Measurements from ENCODE around the gene NEMP2.

- TF ChIP-seq TAF1 (conservative IDR thresholded peaks at IDR 0.05) (no peak), YY1 (IDR thresholded peaks at IDR 0.05) (no peak), FOXA1 (IDR thresholded peaks at IDR 0.05) (no peak), GABPA (IDR thresholded peaks at IDR 0.05 in 1 of 2, conservative IDR thresholded peaks at IDR 0.05 in 1 of 2) (no peak), ATF3 (IDR thresholded peaks at IDR 0.05) (no peak)
- TF ChIP-seq, protein P1, sequence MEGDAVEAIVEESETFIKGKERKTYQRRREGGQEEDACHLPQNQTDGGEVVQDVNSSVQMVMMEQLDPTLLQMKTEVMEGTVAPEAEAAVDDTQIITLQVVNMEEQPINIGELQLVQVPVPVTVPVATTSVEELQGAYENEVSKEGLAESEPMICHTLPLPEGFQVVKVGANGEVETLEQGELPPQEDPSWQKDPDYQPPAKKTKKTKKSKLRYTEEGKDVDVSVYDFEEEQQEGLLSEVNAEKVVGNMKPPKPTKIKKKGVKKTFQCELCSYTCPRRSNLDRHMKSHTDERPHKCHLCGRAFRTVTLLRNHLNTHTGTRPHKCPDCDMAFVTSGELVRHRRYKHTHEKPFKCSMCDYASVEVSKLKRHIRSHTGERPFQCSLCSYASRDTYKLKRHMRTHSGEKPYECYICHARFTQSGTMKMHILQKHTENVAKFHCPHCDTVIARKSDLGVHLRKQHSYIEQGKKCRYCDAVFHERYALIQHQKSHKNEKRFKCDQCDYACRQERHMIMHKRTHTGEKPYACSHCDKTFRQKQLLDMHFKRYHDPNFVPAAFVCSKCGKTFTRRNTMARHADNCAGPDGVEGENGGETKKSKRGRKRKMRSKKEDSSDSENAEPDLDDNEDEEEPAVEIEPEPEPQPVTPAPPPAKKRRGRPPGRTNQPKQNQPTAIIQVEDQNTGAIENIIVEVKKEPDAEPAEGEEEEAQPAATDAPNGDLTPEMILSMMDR (IDR thresholded peaks at IDR 0.05; ENCODE audit: low read depth, low read length, missing input control), result no peak
These were observed 18.8 kb downstream of the NEMP2 start for GRCh38 chr2:190515687-190516086.
